Heart right ventricle (tissue), 16 donors: ENCODE data around the gene MUTYH. TPM values are rescaled to one million over a fixed set of nuclear protein-coding genes. Genes with fewer than 3 reads are reported as not detected.

Experiments used
- ATAC-seq, 8 donors: fragments of 200-7000 bp; cut with Tn5 transposase; one replicate each; pipeline ENCODE4 v1.9.1; 2020; ENCODE audit warnings: mild to moderate bottlenecking in 8 of 8, moderate library complexity in 8 of 8, moderate number of reproducible peaks in 1 of 8
- DNase-seq, 2 donors: peaks; one replicate each; pipeline ENCODE4 v3.0.0-alpha.2; 2020
- H3K27ac ChIP-seq, 10 donors: fragments of 200-600 bp; sonication (generic) in 2 of 10; one replicate each; pipeline versions ENCODE4 v1.5.0 to v1.8.0; 2020 to 2022; ENCODE audit warnings: mild to moderate bottlenecking in 3 of 10
- H3K27me3 ChIP-seq, 7 donors: fragments of 200-600 bp; one replicate each; pipeline ENCODE4 v1.8.0; 2021 to 2022; ENCODE audit warnings: mild to moderate bottlenecking in 2 of 7
- H3K36me3 ChIP-seq, 9 donors: fragments of 200-600 bp; sonication (generic) in 1 of 9; one replicate each; pipeline versions ENCODE4 v1.5.0 to v1.8.0; 2020 to 2022; ENCODE audit warnings: mild to moderate bottlenecking in 2 of 9
- H3K4me1 ChIP-seq, 9 donors: fragments of 200-600 bp; sonication (generic) in 1 of 9; one replicate each; pipeline versions ENCODE4 v1.5.0 to v1.8.0; 2020 to 2022; ENCODE audit warnings: mild to moderate bottlenecking in 4 of 9
- H3K4me3 ChIP-seq, 10 donors: fragments of 200-600 bp; sonication (generic) in 2 of 10; one replicate each; pipeline versions ENCODE4 v1.5.0 to v1.8.0; 2020 to 2022; ENCODE audit warnings: mild to moderate bottlenecking in 7 of 10, moderate library complexity in 2 of 10
- H3K9me3 ChIP-seq, 11 donors: fragments of 200-600 bp in 10 of 11; sonication (generic) in 2 of 11; one replicate each; pipeline versions ENCODE4 v1.5.0 to v1.8.0; 2013 to 2022; ENCODE audit warnings: mild to moderate bottlenecking in 2 of 11, control low read depth in 1 of 11, moderate library complexity in 1 of 11
- WGBS, 2 donors: extraction: QIAGEN DNeasy Blood & Tissue Kit; methylation state at CpG; one replicate each; pipeline ENCODE4 v1.1.7; 2013; ENCODE audit warnings: inconsistent platforms in 1 of 2; 5-methylcytosine and 5-hydroxymethylcytosine counted together
- intact Hi-C, 10 donors: fragments of 100-400 bp; cut with DNase I; formaldehyde crosslinking; loops; one replicate each; pipeline versions ENCODE4 v1.11.1 to v1.14.2; 2022
- polyA plus RNA-seq, 2 donors: library from polyadenylated mRNA; stranded (reverse); fragments of 200-250 nt; gene quantifications; one replicate each; pipeline ENCODE4 v1.2.3, GENCODE V29; 2013
- total RNA-seq, 10 donors: library from RNA; stranded (reverse); fragmentation: NEBNext Ultra II Directional in 3 of 10; extraction: Animal tissue kit (Norgen Biotek cat#: 25700) in 3 of 10; gene quantifications; one replicate each; pipeline versions ENCODE4 v1.2.1 to v1.2.4, GENCODE V29; 2021 to 2023
- TF ChIP-seq, protein P1 (sequence below), 9 donors: fragments of 200-600 bp; sonication (generic) in 2 of 9; IDR thresholded peaks; one replicate each; pipeline versions ENCODE4 v1.5.0 to v1.8.0; 2021 to 2022; ENCODE audit warnings: antibody characterized with exemption in 9 of 9, mild to moderate bottlenecking in 5 of 9, moderate library complexity in 1 of 9
- donor health status: Arrhythmogenic right ventricular cardiomyopathy.
- donor health status: ischemic (EF 13 %, LVEDD 7.1; RV severe dilation, severe dysfunction).
- donor health status: healthy with polysubstance abuse.
- donor health status: DM: no; HTN: yes; CAD: no.
- donor health status: DM: no; HTN: no; CAD: no.
- donor health status: ischemic (EF 25% LVEDD 6.9; RV normal size, moderate dysfunction).
- donor health status: ischemic (EF 25% LVEDD 5.7; RV mildly dilated, moderate dysfunction).
- donor health status: healthy.
- donor health status: DM: yes; HTN: yes; CAD: no.
- donor health status: Ischemic cardiomyopathy.
- donor health status: ischemic (EF 35%, LVEDD 5.7; RV mildly dilated, moderate dysfunction).
- donor health status: nonischemic (EF 11% LVEDD 7.7; RV severe dilation, severe dysfunction).
- donor health status: DM: yes; HTN: yes; CAD: no.
- donor health status: PGD.
- donor health status: ischemic (EF 29% LVEDD 5.4; RV normal size, mild dysfunction).
- donor health status: nonischemic (EF 23%, LVEDD 6.1; RV moderate dilation, normal function).

Gene MUTYH
- total and polyA plus RNA-seq, 12 donors = 6.0 to 20.3 (median 9.4) TPM

- 87 to 89% methylated on average over 3 of the region's 3 CpGs for WGBS, 2 donors
- no peaks in the 10 kb centered on the region for H3K9me3 ChIP-seq
- H3K27me3 ChIP-seq = no peaks in the 10 kb centered on the region
- DNase-seq (no peak), ATAC-seq (no peak)
- TF ChIP-seq, protein P1, sequence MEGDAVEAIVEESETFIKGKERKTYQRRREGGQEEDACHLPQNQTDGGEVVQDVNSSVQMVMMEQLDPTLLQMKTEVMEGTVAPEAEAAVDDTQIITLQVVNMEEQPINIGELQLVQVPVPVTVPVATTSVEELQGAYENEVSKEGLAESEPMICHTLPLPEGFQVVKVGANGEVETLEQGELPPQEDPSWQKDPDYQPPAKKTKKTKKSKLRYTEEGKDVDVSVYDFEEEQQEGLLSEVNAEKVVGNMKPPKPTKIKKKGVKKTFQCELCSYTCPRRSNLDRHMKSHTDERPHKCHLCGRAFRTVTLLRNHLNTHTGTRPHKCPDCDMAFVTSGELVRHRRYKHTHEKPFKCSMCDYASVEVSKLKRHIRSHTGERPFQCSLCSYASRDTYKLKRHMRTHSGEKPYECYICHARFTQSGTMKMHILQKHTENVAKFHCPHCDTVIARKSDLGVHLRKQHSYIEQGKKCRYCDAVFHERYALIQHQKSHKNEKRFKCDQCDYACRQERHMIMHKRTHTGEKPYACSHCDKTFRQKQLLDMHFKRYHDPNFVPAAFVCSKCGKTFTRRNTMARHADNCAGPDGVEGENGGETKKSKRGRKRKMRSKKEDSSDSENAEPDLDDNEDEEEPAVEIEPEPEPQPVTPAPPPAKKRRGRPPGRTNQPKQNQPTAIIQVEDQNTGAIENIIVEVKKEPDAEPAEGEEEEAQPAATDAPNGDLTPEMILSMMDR (IDR thresholded peaks at IDR 0.05) = no peak
- intact Hi-C loops = no loop called here
- no peak overlapping the region for H3K27ac ChIP-seq
- no peak overlapping the region for H3K4me3 ChIP-seq
- H3K4me1 ChIP-seq = no peaks in the 10 kb centered on the region
- H3K36me3 ChIP-seq = no peaks in the 10 kb centered on the region
Observed at GRCh38 chr1:45314266-45314665, 26.0 kb downstream of the MUTYH start.

DNA sequence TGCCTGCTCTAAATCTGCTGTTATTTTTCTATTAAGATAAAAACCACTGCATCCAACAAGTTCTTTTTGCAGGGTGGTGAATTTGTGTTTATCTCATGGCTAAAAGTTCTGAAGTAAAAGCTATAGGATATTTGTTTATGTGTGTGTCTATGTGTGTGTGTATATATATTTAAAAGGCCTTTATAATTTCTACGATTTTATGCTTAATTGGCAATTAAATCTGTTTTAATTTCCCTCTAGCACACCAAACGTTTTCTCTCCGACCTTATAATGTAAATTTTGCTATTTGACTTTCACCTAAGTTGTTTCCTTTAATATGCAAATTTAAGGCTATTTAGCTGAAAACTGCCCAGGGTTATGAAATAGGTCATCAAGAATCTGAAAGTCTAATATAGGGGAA lies 33.3 kb downstream of the MUTYH start:
- 80 to 81% methylated on average over 3 of the region's 3 CpGs for WGBS, 2 donors
- no peak overlapping the region for H3K27ac ChIP-seq
- ATAC-seq (no peak), DNase-seq (no peak)
- H3K27me3 ChIP-seq = no peaks in the 10 kb centered on the region
- intact Hi-C loops = loop anchor here in 7 of 10 donors (10.0 kb wide), 4 partner anchors 472 to 572 kb away; partner anchors contain the start of genes BEST4 (in 3 of the 7), KIF2C (in 2 of the 7) and RNU5D-1 (in 2 of the 7)
- H3K36me3 ChIP-seq = no peaks in the 10 kb centered on the region
- TF ChIP-seq, protein P1 (IDR thresholded peaks at IDR 0.05) = no peak
- no peak overlapping the region for H3K4me3 ChIP-seq
- no peaks in the 10 kb centered on the region for H3K9me3 ChIP-seq
- H3K4me1 ChIP-seq = peaks cover 0 to 17% (median 10%) of the 10 kb centered on the region in 9 donors

DNA sequence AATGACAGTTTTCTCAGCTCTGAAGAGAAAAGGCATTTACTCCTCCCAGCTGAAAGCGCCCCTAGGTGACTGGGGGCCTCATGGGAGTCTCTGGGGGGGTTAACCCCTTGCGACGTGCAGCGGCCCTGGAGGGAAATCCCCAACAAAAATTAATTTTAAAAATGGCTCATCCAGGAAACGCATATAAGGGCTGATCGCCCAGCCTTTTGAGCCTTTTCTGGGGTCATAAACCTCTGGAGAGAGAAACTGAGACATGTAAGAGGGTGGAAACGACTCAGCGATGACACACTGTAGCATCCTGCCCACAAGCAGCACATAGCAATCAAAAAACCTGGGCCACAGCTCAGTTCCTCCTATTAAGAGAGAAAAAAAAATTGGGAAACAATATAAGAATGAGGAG lies 33.9 kb downstream of the MUTYH start:
- Histone ChIP-seq H3K4me1 (peaks cover 0 to 17% (median 10%) of the 10 kb centered on the region in 9 donors), H3K27ac (no peak overlapping the region), H3K36me3 (no peaks in the 10 kb centered on the region), H3K9me3 (no peaks in the 10 kb centered on the region), H3K27me3 (no peaks in the 10 kb centered on the region), H3K4me3 (no peak overlapping the region)
- WGBS, 2 donors = 54% methylated on average over 8 of the region's 8 CpGs
- ATAC-seq (no peak), DNase-seq (no peak)
- TF ChIP-seq, protein P1 (IDR thresholded peaks at IDR 0.05) = no peak
- intact Hi-C loops = loop anchor here in 7 of 10 donors (10.0 kb wide), 4 partner anchors 472 to 572 kb away; partner anchors contain the start of genes BEST4 (in 3 of the 7), KIF2C (in 2 of the 7) and RNU5D-1 (in 2 of the 7)

DNA sequence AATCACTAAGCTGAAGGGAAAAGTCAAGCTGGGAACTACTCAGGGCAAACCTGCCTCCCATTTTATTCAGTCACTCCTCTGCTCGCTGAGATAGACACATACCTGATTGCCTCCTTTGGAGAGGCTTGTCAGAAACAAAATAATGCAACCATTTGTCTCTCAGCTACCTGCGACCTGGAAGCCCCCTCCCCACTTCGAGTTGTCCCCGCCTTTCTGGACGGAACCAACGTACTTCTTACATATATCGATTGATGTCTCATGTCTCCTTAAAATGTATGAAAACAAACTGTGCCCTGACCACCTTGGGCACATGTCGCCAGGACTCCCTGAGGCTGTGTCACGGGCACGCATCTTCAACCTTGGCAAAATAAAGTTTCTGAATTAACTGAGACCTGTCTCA lies 35.0 kb downstream of the MUTYH start:
- intact Hi-C loops = loop anchor here in 7 of 10 donors (10.0 kb wide), 4 partner anchors 470 to 570 kb away; partner anchors contain the start of genes BEST4 (in 3 of the 7), KIF2C (in 2 of the 7) and RNU5D-1 (in 2 of the 7)
- no peaks in the 10 kb centered on the region for H3K27me3 ChIP-seq
- WGBS, 2 donors = 91% methylated on average over 10 of the region's 10 CpGs
- no peak overlapping the region for H3K4me3 ChIP-seq
- ATAC-seq = no peak
- TF ChIP-seq, protein P1 (IDR thresholded peaks at IDR 0.05) = no peak
- H3K9me3 ChIP-seq = no peaks in the 10 kb centered on the region
- H3K36me3 ChIP-seq = no peaks in the 10 kb centered on the region
- DNase-seq = no peak
- H3K4me1 ChIP-seq = peaks cover 0 to 17% (median 10%) of the 10 kb centered on the region in 9 donors
- H3K27ac ChIP-seq = no peak overlapping the region
